GM19238 (cell line): ENCODE results near the gene ENGASE.

ENCODE experiments used
- DNase-seq: peaks from one replicate; pipeline ENCODE4 v3.0.0; 2011; ENCODE audit warnings: low spot score; ENCODE audit not compliant: insufficient read length

Gene ENGASE

DNA sequence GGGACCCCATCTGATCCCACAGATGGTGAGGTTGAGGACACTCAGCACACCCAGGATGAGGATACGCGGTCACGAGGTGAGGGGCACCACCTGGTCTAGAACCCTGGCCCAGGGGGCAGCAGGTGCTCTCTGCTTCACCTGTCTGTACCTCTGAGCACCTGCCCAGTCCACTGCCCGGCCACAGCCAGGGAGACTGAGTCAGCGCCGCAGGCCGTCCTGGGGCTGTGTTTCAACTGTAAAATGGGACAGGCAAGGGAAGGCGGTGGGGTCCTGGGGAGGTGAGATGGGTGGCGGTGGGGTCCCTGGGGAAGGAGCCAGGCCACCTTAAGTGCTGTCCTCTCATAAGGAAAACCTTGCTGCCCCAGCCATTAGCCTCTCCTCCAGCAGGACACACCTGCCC, 60.4 kb downstream of the ENGASE start:
- no peak for DNase-seq

DNA sequence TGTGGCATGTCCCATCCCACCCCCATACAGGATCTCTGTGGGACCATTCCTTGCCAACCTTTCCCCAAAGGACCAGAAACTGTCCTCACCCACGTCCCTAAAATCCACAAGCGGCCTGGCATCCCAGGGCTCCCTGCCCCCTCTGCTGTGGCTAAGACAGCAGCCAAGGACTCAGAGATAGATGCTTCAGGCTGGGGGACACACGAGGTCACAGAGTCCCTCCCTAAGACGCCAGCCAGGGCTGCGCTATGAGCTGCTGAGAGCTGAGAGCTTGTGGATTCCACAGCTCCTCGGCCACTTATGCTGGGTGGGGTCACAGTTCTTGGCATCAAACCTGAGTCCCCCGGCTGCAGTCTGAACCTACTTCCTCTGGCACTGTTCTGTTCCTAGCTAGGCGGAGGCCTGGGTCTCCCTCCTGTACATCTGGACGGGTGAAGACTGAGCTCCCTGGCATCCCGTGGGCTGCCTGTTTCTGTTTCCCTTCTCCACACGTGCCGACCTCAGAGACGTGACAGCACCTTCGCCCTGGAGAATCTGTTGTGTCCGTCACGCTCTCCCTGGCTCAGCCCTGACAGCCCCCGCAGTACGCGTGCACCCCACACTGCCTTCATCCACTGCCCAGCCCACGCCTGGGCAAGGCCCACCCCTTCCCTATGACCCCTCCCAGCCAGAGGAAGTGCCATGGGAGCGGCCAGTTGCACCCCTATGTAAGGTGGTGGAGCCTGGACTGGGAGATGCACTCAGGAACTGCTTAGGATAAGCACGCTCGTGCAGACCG, 61.2 kb downstream of the ENGASE start:
- DNase-seq = no peak
